Heart left ventricle (tissue), 13 donors: ENCODE measurements around the gene SNX17.

Source experiments
- POLR2A ChIP-seq, 2 donors: fragments of 450-650 bp; IDR thresholded peaks; one replicate each; pipeline ENCODE4 v1.6.1; 2017; ENCODE audit warnings: antibody characterized with exemption in 2 of 2, mild to moderate bottlenecking in 2 of 2, moderate library complexity in 2 of 2
- TF ChIP-seq, protein P1 (sequence below), 12 donors: fragments of 200-600 bp; sonication (generic) in 4 of 12; IDR thresholded peaks; one replicate each; pipeline versions ENCODE4 v1.5.0 to v1.8.0; 2018 to 2022; ENCODE audit warnings: antibody characterized with exemption in 12 of 12, mild to moderate bottlenecking in 5 of 12
- donor health status: ischemic (EF 13 %, LVEDD 7.1; RV severe dilation, severe dysfunction).
- donor health status: DM: no; HTN: yes; CAD: no.
- donor health status: DM: no; HTN: no; CAD: no.
- donor health status: ischemic (EF 25% LVEDD 6.9; RV normal size, moderate dysfunction).
- donor health status: ischemic (EF 25% LVEDD 5.7; RV mildly dilated, moderate dysfunction).
- donor health status: ischemic (EF 35%, LVEDD 5.7; RV mildly dilated, moderate dysfunction).
- donor health status: nonischemic (EF 11% LVEDD 7.7; RV severe dilation, severe dysfunction).
- donor health status: DM: yes; HTN: yes; CAD: no.
- donor health status: PGD.
- donor health status: ischemic (EF 29% LVEDD 5.4; RV normal size, mild dysfunction).
- donor health status: nonischemic (EF 23%, LVEDD 6.1; RV moderate dilation, normal function).

GRCh38 chr2:27322301-27322765, 48.1 kb upstream of the SNX17 start:
- TF ChIP-seq, protein P1, sequence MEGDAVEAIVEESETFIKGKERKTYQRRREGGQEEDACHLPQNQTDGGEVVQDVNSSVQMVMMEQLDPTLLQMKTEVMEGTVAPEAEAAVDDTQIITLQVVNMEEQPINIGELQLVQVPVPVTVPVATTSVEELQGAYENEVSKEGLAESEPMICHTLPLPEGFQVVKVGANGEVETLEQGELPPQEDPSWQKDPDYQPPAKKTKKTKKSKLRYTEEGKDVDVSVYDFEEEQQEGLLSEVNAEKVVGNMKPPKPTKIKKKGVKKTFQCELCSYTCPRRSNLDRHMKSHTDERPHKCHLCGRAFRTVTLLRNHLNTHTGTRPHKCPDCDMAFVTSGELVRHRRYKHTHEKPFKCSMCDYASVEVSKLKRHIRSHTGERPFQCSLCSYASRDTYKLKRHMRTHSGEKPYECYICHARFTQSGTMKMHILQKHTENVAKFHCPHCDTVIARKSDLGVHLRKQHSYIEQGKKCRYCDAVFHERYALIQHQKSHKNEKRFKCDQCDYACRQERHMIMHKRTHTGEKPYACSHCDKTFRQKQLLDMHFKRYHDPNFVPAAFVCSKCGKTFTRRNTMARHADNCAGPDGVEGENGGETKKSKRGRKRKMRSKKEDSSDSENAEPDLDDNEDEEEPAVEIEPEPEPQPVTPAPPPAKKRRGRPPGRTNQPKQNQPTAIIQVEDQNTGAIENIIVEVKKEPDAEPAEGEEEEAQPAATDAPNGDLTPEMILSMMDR (IDR thresholded peaks at IDR 0.05) = no peak
- TF ChIP-seq POLR2A (IDR thresholded peaks at IDR 0.05) = no peak
